Osteocyte (in vitro differentiated cells): Measurements from ENCODE around the gene VPS37C. TPM values are rescaled to one million over a fixed set of nuclear protein-coding genes. Genes with fewer than 3 reads are reported as not detected.

Source experiments
- DNase-seq: peaks from one replicate; pipeline ENCODE4 v3.0.0; 2021; ENCODE audit warnings: mixed read lengths; ENCODE audit not compliant: unreplicated experiment; ENCODE audit errors: extremely low spot score
- H3K27ac Mint-ChIP-seq: one replicate; pipeline ENCODE4 v1.8.0; 2021; ENCODE audit warnings: mild to moderate bottlenecking, mixed read lengths; ENCODE audit not compliant: unreplicated experiment
- H3K27me3 Mint-ChIP-seq: one replicate; pipeline ENCODE4 v1.8.0; 2021; ENCODE audit warnings: mixed read lengths; ENCODE audit not compliant: unreplicated experiment
- H3K36me3 Mint-ChIP-seq: one replicate; pipeline ENCODE4 v1.8.0; 2021; ENCODE audit warnings: mixed read lengths; ENCODE audit not compliant: unreplicated experiment
- H3K4me1 Mint-ChIP-seq: one replicate; pipeline ENCODE4 v1.8.0; 2021; ENCODE audit warnings: mixed read lengths; ENCODE audit not compliant: unreplicated experiment
- H3K4me3 Mint-ChIP-seq: one replicate; pipeline ENCODE4 v1.8.0; 2021; ENCODE audit warnings: mild to moderate bottlenecking, moderate library complexity, mixed read lengths; ENCODE audit not compliant: unreplicated experiment
- H3K9me3 Mint-ChIP-seq: one replicate; pipeline ENCODE4 v1.8.0; 2021; ENCODE audit warnings: mixed read lengths; ENCODE audit not compliant: unreplicated experiment
- CTCF ChIP-seq: fragments of 200-600 bp; sonication (generic); IDR thresholded peaks from 2 replicates; pipeline ENCODE4 v1.5.0; 2021; ENCODE audit warnings: antibody characterized with exemption, mild to moderate bottlenecking, moderate library complexity
- total RNA-seq: library from RNA; stranded (reverse); gene quantifications from 2 replicates; pipeline ENCODE4 v1.2.1, GENCODE V29; 2021

The VPS37C gene
- total RNA-seq, 1 donor from 2014 or later = 21.2 TPM

GRCh38 chr11:61119055-61119454 lies 42.2 kb downstream of the VPS37C start:
- Mint-ChIP-seq H3K27ac (no peak overlapping the region), H3K36me3 (no peaks in the 10 kb centered on the region), H3K9me3 (no peaks in the 10 kb centered on the region), H3K4me1 (no peaks in the 10 kb centered on the region), H3K27me3 (peaks cover 5% of the 10 kb centered on the region), H3K4me3 (no peak overlapping the region)
- TF ChIP-seq CTCF = no peak
- no peak for DNase-seq

GRCh38 chr11:61118406-61118805 lies 42.8 kb downstream of the VPS37C start:
- H3K4me1 Mint-ChIP-seq = no peaks in the 10 kb centered on the region
- no peak overlapping the region for H3K27ac Mint-ChIP-seq
- H3K4me3 Mint-ChIP-seq = no peak overlapping the region
- no peak for DNase-seq
- TF ChIP-seq CTCF = no peak
- H3K9me3 Mint-ChIP-seq = no peaks in the 10 kb centered on the region
- peaks cover 5% of the 10 kb centered on the region for H3K27me3 Mint-ChIP-seq
- no peaks in the 10 kb centered on the region for H3K36me3 Mint-ChIP-seq

- Mint-ChIP-seq H3K9me3 (no peaks in the 10 kb centered on the region), H3K4me1 (no peaks in the 10 kb centered on the region), H3K27ac (no peak overlapping the region), H3K27me3 (peaks cover 5% of the 10 kb centered on the region), H3K4me3 (no peak overlapping the region), H3K36me3 (no peaks in the 10 kb centered on the region)
- TF ChIP-seq CTCF = no peak
- DNase-seq = no peak
Measured at GRCh38 chr11:61118004-61118403, 43.2 kb downstream of the VPS37C start.

- Mint-ChIP-seq H3K27ac (no peak overlapping the region), H3K9me3 (no peaks in the 10 kb centered on the region), H3K4me1 (no peaks in the 10 kb centered on the region), H3K4me3 (no peak overlapping the region), H3K27me3 (peaks cover 5% of the 10 kb centered on the region), H3K36me3 (no peaks in the 10 kb centered on the region)
- TF ChIP-seq CTCF = no peak
- no peak for DNase-seq
Measured at GRCh38 chr11:61117168-61117520, 44.1 kb downstream of the VPS37C start.

- Mint-ChIP-seq H3K4me3 (no peak overlapping the region), H3K4me1 (no peaks in the 10 kb centered on the region), H3K27ac (no peak overlapping the region), H3K9me3 (no peaks in the 10 kb centered on the region), H3K27me3 (peaks cover 5% of the 10 kb centered on the region), H3K36me3 (no peaks in the 10 kb centered on the region)
- DNase-seq = no peak
- no peak for TF ChIP-seq CTCF
Measured at GRCh38 chr11:61116426-61117167, 44.6 kb downstream of the VPS37C start.
